ENCODE data around the gene SUCO.

- TF ChIP-seq YY1 (IDR thresholded peaks at IDR 0.05; ENCODE audit: insufficient read depth, insufficient read length): no peak
- no peak for TF ChIP-seq SUZ12 (IDR thresholded peaks at IDR 0.05; ENCODE audit: extremely low read depth, insufficient read depth, insufficient read length)
These were observed 24.3 kb downstream of the SUCO start for GRCh38 chr1:172557270-172557669.
